Gastroesophageal sphincter (tissue), 3 donors: ENCODE data around the gene CLDN20.

Source experiments
- CTCF ChIP-seq, 4 experiments: fragments of 200-600 bp in 2 of 4; fragments of 450-650 bp in 2 of 4; sonication (generic) in 1 of 4; IDR thresholded peaks; one replicate each; pipeline ENCODE4 v1.5.1; 2017 to 2019; ENCODE audit warnings: antibody characterized with exemption in 4 of 4, mild to moderate bottlenecking in 2 of 4, moderate library complexity in 2 of 4
- EP300 ChIP-seq: sonication (generic); formaldehyde crosslinking; IDR thresholded peaks from one replicate; pipeline ENCODE4 v1.6.1; 2017; ENCODE audit warnings: antibody characterized with exemption, mild to moderate bottlenecking
- POLR2A ChIP-seq, 2 donors: fragments of 450-650 bp; IDR thresholded peaks; one replicate each; pipeline ENCODE4 v1.6.1; 2017; ENCODE audit warnings: antibody characterized with exemption in 2 of 2, mild to moderate bottlenecking in 2 of 2, moderate library complexity in 1 of 2
- POLR2AphosphoS5 ChIP-seq: sonication (generic); formaldehyde crosslinking; IDR thresholded peaks from one replicate; pipeline ENCODE4 v1.6.1; 2017; ENCODE audit warnings: antibody characterized with exemption

- TF ChIP-seq CTCF (IDR thresholded peaks at IDR 0.05) (no peak), POLR2A (IDR thresholded peaks at IDR 0.05) (no peak), POLR2AphosphoS5 (no peak), EP300 (no peak)
These were observed 38.1 kb downstream of the CLDN20 start for GRCh38 chr6:155301867-155302266.
